Measurements from ENCODE around the gene ATOH8. TPM values are rescaled to one million over a fixed set of nuclear protein-coding genes. Genes with fewer than 3 reads are reported as not detected.

Gene ATOH8
- total RNA-seq, 2 donors from 2014 or later: 40.1 to 49.8 TPM

DNA sequence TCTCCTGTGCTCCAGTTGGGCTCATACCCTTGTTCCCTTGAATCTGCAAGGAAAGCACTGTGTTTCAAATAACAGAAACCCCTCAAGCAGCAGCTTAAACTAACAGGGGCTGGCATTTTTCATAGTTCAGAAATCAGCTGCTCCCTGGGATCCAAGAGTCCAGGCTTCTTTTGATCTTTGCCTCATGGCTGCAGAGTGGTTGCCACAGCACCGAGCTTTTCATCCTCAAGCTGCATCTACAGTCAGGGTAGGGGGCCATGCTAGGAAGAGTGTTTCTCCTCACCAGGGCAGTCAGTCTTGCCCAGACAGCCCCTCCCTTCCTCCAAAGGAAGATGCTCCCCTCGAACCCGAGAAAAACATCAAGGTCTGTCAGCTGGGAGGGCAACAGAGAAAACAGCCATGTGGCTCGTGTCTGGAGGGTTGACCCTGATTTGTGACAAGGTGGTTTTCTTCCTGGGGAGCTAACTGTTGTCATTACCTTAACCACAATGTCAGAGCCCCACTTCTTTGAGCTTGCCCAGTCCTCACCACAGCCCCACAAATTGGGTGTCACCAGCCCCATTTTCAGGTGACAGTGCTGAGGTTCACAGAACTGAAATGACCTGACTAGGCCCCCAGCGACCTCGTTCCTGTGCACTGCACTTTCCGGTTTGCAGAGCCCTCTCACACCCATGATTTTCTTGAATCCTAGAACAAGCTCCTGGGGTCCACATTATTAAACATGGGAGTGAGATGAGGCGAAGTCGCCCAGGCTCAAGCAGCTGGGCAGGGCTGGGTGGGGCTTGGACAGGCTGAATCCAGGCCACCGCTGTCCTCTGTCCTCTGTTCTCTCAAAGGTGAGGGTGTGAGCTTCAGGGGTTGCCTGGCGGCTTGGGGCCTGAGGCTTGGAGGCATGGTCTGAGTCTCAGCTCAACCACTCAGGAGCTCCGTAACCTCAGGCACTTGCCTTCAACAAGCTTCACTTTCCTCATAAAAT lies 21.9 kb downstream of the ATOH8 start:
- Histone ChIP-seq H3K36me3 (no peaks in the 10 kb centered on the region), H3K4me1 (replicated peaks) (peaks cover 8% of the 10 kb centered on the region), H3K4me3 (no peak overlapping the region), H3K9me3 (no peaks in the 10 kb centered on the region), H3K27me3 (replicated peaks; ENCODE audit: insufficient read depth) (no peaks in the 10 kb centered on the region), H3K27ac (no peak overlapping the region)
- WGBS: 94% methylated on average over 12 of the region's 12 CpGs
- intact Hi-C loops (cut with DNase I): loop anchor here (2.0 kb wide), 1 partner anchor 43 kb away; no protein-coding TSS in a partner anchor
- DNase-seq (ENCODE audit: low spot score): no peak
- no peak for TF ChIP-seq POLR2AphosphoS5 (IDR thresholded peaks at IDR 0.05)
- no peak for TF ChIP-seq POLR2A (IDR thresholded peaks at IDR 0.05)
- TF ChIP-seq, protein P1, sequence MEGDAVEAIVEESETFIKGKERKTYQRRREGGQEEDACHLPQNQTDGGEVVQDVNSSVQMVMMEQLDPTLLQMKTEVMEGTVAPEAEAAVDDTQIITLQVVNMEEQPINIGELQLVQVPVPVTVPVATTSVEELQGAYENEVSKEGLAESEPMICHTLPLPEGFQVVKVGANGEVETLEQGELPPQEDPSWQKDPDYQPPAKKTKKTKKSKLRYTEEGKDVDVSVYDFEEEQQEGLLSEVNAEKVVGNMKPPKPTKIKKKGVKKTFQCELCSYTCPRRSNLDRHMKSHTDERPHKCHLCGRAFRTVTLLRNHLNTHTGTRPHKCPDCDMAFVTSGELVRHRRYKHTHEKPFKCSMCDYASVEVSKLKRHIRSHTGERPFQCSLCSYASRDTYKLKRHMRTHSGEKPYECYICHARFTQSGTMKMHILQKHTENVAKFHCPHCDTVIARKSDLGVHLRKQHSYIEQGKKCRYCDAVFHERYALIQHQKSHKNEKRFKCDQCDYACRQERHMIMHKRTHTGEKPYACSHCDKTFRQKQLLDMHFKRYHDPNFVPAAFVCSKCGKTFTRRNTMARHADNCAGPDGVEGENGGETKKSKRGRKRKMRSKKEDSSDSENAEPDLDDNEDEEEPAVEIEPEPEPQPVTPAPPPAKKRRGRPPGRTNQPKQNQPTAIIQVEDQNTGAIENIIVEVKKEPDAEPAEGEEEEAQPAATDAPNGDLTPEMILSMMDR (IDR thresholded peaks at IDR 0.05): no peak

DNA sequence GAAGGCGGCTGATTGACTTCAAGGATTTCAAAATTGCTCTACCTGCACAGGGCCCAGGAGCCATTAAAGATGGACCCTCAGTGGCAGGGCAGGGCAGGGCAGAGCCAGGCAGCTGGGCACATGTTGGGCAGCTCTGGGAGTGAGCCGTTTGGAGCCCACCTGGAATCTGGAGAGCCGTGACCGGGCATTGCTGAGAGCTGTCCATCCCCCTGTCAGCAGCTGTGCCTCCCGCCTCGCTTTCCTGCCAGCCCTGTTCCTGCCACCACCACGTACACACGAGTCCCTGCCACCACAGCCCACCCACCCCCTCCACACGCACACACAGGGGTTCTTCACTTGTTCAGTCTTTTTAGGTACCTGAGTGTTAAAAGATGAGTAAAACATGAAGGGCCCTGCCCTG lies 22.9 kb downstream of the ATOH8 start:
- Histone ChIP-seq H3K4me1 (replicated peaks) (peaks cover 5% of the 10 kb centered on the region), H3K27me3 (replicated peaks; ENCODE audit: insufficient read depth) (no peaks in the 10 kb centered on the region), H3K9me3 (no peaks in the 10 kb centered on the region), H3K36me3 (no peaks in the 10 kb centered on the region), H3K4me3 (no peak overlapping the region), H3K27ac (no peak overlapping the region)
- WGBS: 79% methylated on average over 9 of the region's 9 CpGs
- TF ChIP-seq POLR2A (IDR thresholded peaks at IDR 0.05): no peak
- TF ChIP-seq, protein P1 (IDR thresholded peaks at IDR 0.05): no peak
- TF ChIP-seq POLR2AphosphoS5 (IDR thresholded peaks at IDR 0.05): no peak
- no peak for DNase-seq (ENCODE audit: low spot score)
- intact Hi-C loops (cut with DNase I): loop anchor here (2.0 kb wide), 1 partner anchor 44 kb away; no protein-coding TSS in a partner anchor

DNA sequence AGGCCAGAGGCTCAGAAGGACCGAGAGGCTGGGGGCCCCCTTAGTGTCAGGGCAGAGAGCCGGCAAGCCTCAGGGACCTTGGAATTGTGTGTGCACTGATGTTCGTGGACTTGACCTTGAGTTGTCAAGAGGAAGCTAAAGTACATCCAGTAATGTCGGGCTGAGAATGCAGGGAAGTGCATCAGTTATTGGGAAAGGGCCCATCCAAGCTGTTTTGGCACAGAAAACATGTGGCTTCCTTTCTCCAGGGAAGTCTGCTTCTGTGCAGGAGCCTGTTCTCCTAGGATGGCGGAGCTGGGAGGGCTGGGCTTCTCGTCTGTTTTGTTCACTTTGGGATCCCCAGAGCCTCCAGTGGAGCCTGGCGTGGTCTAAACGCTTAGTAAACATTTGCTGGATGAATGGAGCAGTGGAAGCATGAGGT lies 23.7 kb downstream of the ATOH8 start:
- no peak for DNase-seq (ENCODE audit: low spot score)
- no peak for TF ChIP-seq POLR2A (IDR thresholded peaks at IDR 0.05)
- TF ChIP-seq, protein P1 (IDR thresholded peaks at IDR 0.05): no peak
- TF ChIP-seq POLR2AphosphoS5 (IDR thresholded peaks at IDR 0.05): no peak
- Histone ChIP-seq H3K27me3 (replicated peaks; ENCODE audit: insufficient read depth) (no peaks in the 10 kb centered on the region), H3K9me3 (no peaks in the 10 kb centered on the region), H3K27ac (no peak overlapping the region), H3K4me3 (no peak overlapping the region), H3K36me3 (no peaks in the 10 kb centered on the region), H3K4me1 (replicated peaks) (no peaks in the 10 kb centered on the region)
- WGBS: 56% methylated on average over 8 of the region's 8 CpGs
- intact Hi-C loops (cut with DNase I): loop anchor here (2.0 kb wide), 1 partner anchor 45 kb away; no protein-coding TSS in a partner anchor

DNA sequence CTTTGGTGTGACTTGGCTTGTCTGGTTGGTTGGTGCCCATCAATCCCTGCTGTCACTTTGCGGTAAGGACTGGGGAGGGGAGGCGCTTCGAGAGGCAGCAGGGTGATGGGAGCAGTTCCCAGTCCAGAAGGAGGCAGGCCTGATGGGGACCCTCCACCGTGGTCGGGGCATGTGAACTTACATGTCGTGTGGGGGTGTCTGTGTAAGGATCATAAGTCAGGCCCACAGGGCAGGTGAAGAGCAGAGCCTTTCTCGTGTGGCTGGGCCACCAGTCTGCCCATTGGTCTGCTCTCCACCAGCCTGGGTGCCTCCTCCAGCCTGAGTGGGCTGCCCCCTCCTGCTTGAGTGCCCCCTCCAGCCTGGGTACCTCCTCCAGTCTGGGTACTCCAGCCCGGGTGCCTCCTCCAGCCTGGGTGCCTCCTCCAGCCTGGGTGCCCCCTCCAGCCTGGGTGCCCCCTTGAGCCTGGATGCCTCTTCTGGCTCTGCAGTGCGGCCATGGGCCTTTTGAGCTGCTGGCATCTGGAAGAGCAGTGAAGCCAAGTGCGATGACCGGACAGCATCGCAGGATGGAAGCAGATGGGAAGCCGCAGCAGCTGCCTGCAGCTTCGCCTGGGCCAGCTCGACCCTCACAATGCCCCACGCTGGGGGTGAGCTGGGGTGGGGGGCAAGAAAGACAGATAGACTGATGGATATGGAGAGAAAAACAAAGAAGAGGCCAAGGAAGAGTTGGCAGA lies 25.0 kb downstream of the ATOH8 start:
- no peak overlapping the region for H3K4me3 ChIP-seq
- no peak for DNase-seq (ENCODE audit: low spot score)
- H3K9me3 ChIP-seq: no peaks in the 10 kb centered on the region
- no peaks in the 10 kb centered on the region for H3K4me1 ChIP-seq (replicated peaks)
- H3K36me3 ChIP-seq: no peaks in the 10 kb centered on the region
- 86% methylated on average over 14 of the region's 16 CpGs for WGBS
- intact Hi-C loops (cut with DNase I): no loop called here
- H3K27me3 ChIP-seq (replicated peaks; ENCODE audit: insufficient read depth): no peaks in the 10 kb centered on the region
- TF ChIP-seq POLR2AphosphoS5 (IDR thresholded peaks at IDR 0.05): no peak
- no peak for TF ChIP-seq POLR2A (IDR thresholded peaks at IDR 0.05)
- TF ChIP-seq, protein P1 (IDR thresholded peaks at IDR 0.05): no peak
- no peak overlapping the region for H3K27ac ChIP-seq

All from prostate gland (tissue), 2 donors.